HG03571 (cell line): Measurements from ENCODE around the gene ZNF277.

ENCODE experiments used
- ATAC-seq: cut with Tn5 transposase; IDR thresholded peaks from one replicate; pipeline ENCODE4 v1.9.1; 2021; ENCODE audit not compliant: unreplicated experiment

The ZNF277 gene

GRCh38 chr7:112184455-112184854, 22.0 kb upstream of the ZNF277 start:
- no peak for ATAC-seq

- ATAC-seq = no peak
Observed at GRCh38 chr7:112185005-112185834, 21.3 kb upstream of the ZNF277 start.

- ATAC-seq = no peak
Observed at GRCh38 chr7:112186300-112186699, 20.2 kb upstream of the ZNF277 start.

- ATAC-seq = no peak
Observed at GRCh38 chr7:112188257-112188656, 18.2 kb upstream of the ZNF277 start.

GRCh38 chr7:112189691-112190090, 16.8 kb upstream of the ZNF277 start:
- no peak for ATAC-seq

- ATAC-seq = no peak
Observed at GRCh38 chr7:112190120-112190519, 16.4 kb upstream of the ZNF277 start.

GRCh38 chr7:112192236-112193154, 14.0 kb upstream of the ZNF277 start:
- no peak for ATAC-seq

GRCh38 chr7:112193915-112194502, 12.5 kb upstream of the ZNF277 start:
- no peak for ATAC-seq

- ATAC-seq = no peak
Observed at GRCh38 chr7:112195717-112196116, 10.8 kb upstream of the ZNF277 start.

- no peak for ATAC-seq
Observed at GRCh38 chr7:112197322-112197721, 9.2 kb upstream of the ZNF277 start.

GRCh38 chr7:112199035-112199655, 7.3 kb upstream of the ZNF277 start:
- no peak for ATAC-seq

GRCh38 chr7:112199672-112200071, 6.8 kb upstream of the ZNF277 start:
- ATAC-seq = no peak

GRCh38 chr7:112201411-112201810, 5.1 kb upstream of the ZNF277 start:
- no peak for ATAC-seq

GRCh38 chr7:112201839-112202238, 4.7 kb upstream of the ZNF277 start:
- ATAC-seq = no peak

- ATAC-seq = no peak
Observed at GRCh38 chr7:112202816-112203215, 3.7 kb upstream of the ZNF277 start.

GRCh38 chr7:112203365-112203739, 3.1 kb upstream of the ZNF277 start:
- ATAC-seq = no peak

- no peak for ATAC-seq
Observed at GRCh38 chr7:112204499-112205342, 1.8 kb upstream of the ZNF277 start.

GRCh38 chr7:112205343-112206237, 905 bp upstream of the ZNF277 start:
- ATAC-seq = peak; percentile 1

GRCh38 chr7:112206991-112207592, 597 bp downstream of the ZNF277 start:
- ATAC-seq = no peak
